Glutamatergic neuron (in vitro differentiated cells): Measurements from ENCODE around the gene STARD8. TPM values are rescaled to one million over a fixed set of nuclear protein-coding genes. Genes with fewer than 3 reads are reported as not detected.

Experiments
- DNase-seq: peaks from one replicate; pipeline ENCODE4 v3.0.0; 2022
- H3K27ac Mint-ChIP-seq: one replicate; pipeline ENCODE4 v1.8.0; 2020; ENCODE audit warnings: mild to moderate bottlenecking, mixed read lengths, inconsistent platforms; ENCODE audit not compliant: unreplicated experiment
- H3K27me3 Mint-ChIP-seq: one replicate; pipeline ENCODE4 v1.8.0; 2020; ENCODE audit warnings: mild to moderate bottlenecking, moderate library complexity, mixed read lengths, inconsistent platforms; ENCODE audit not compliant: unreplicated experiment
- H3K36me3 Mint-ChIP-seq: one replicate; pipeline ENCODE4 v1.8.0; 2020; ENCODE audit warnings: mild to moderate bottlenecking, mixed read lengths, inconsistent platforms; ENCODE audit not compliant: unreplicated experiment
- H3K4me1 Mint-ChIP-seq: one replicate; pipeline ENCODE4 v1.8.0; 2020; ENCODE audit warnings: mild to moderate bottlenecking, low read depth, mixed read lengths, inconsistent platforms; ENCODE audit not compliant: unreplicated experiment
- H3K4me3 Mint-ChIP-seq: one replicate; pipeline ENCODE4 v1.8.0; 2020; ENCODE audit warnings: mild to moderate bottlenecking, mixed read lengths, inconsistent platforms; ENCODE audit not compliant: unreplicated experiment
- H3K9me3 Mint-ChIP-seq: one replicate; pipeline ENCODE4 v1.8.0; 2020; ENCODE audit warnings: mild to moderate bottlenecking, moderate library complexity, mixed read lengths, inconsistent platforms; ENCODE audit not compliant: unreplicated experiment
- total RNA-seq: library from RNA; stranded (reverse); fragmentation: NEBNext Ultra II Directional; extraction: Animal tissue kit (Norgen Biotek cat#: 25700); gene quantifications from one replicate; pipeline ENCODE4 v1.2.1, GENCODE V29; 2021; ENCODE audit not compliant: unreplicated experiment
- TF ChIP-seq, protein P1 (sequence below): fragments of 200-600 bp; sonication (generic); IDR thresholded peaks from one replicate; pipeline ENCODE4 v1.5.0; 2021; ENCODE audit not compliant: partially characterized antibody, unreplicated experiment

Gene STARD8
- total RNA-seq, 1 donor from 2014 or later, result 1.1 TPM

DNA sequence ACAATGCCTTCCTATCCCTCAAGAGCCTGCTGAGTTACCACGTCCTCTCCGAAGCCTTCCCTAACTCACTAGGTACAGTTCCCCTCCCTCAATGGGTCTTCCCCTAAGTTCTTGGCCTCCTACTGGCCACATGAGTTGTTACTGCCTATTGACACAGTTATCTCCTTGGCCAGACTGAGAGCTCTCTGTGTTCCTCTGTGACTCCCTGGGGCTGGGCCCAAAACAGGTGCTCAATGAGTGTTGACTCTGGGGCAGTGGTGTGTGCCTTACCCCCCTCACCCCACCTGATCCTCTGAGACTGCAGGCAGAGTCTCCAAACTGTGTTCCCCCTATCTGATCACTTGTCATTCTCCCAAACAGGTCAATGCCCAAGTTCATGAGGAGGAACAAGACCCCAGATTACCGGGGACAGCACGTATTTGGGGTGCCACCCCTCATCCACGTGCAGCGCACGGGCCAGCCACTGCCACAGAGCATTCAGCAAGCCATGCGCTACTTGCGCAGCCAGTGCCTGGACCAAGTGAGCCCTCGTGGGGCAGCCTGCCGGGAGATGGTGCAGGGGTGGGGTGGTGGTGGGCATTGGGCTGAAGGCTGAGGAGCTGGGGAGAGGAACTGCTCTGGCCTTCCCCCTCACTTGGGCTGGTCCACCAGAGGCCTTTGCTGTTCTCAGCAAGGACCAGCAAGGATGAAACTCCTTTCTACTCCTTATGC is 72.6 kb downstream of the STARD8 start:
- DNase-seq, result no peak
- no peak overlapping the region for H3K4me3 Mint-ChIP-seq
- peaks cover 4% of the 10 kb centered on the region for H3K9me3 Mint-ChIP-seq

DNA sequence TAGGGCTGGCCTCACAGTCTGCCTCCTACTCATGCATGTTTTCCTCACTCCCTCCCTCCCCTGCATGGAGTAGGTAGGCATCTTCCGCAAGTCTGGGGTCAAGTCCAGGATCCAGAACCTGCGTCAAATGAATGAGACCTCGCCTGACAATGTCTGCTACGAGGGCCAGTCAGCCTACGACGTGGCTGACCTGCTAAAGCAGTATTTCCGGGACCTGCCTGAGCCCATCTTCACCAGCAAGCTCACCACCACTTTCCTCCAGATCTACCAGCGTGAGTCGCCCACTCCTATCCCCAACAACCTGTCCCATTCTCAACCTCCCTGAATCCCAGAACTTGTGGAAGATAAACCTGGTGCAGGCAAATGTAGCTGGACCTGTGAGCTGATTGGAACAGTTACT is 73.4 kb downstream of the STARD8 start:
- TF ChIP-seq, protein P1, sequence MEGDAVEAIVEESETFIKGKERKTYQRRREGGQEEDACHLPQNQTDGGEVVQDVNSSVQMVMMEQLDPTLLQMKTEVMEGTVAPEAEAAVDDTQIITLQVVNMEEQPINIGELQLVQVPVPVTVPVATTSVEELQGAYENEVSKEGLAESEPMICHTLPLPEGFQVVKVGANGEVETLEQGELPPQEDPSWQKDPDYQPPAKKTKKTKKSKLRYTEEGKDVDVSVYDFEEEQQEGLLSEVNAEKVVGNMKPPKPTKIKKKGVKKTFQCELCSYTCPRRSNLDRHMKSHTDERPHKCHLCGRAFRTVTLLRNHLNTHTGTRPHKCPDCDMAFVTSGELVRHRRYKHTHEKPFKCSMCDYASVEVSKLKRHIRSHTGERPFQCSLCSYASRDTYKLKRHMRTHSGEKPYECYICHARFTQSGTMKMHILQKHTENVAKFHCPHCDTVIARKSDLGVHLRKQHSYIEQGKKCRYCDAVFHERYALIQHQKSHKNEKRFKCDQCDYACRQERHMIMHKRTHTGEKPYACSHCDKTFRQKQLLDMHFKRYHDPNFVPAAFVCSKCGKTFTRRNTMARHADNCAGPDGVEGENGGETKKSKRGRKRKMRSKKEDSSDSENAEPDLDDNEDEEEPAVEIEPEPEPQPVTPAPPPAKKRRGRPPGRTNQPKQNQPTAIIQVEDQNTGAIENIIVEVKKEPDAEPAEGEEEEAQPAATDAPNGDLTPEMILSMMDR, result no peak
- no peak overlapping the region for H3K4me3 Mint-ChIP-seq
- H3K4me1 Mint-ChIP-seq, result no peaks in the 10 kb centered on the region
- H3K9me3 Mint-ChIP-seq, result peaks cover 4% of the 10 kb centered on the region
- DNase-seq, result no peak
- H3K36me3 Mint-ChIP-seq, result no peaks in the 10 kb centered on the region
- peaks cover 2% of the 10 kb centered on the region for H3K27me3 Mint-ChIP-seq
- no peak overlapping the region for H3K27ac Mint-ChIP-seq

More for the DNA sequence above, 72.6 kb downstream of the STARD8 start:
- Mint-ChIP-seq H3K27me3 (peaks cover 2% of the 10 kb centered on the region), H3K27ac (no peak overlapping the region), H3K36me3 (no peaks in the 10 kb centered on the region), H3K4me1 (no peaks in the 10 kb centered on the region)
- TF ChIP-seq, protein P1, result peak; percentile 18

- Mint-ChIP-seq H3K36me3 (no peaks in the 10 kb centered on the region), H3K9me3 (peaks cover 4% of the 10 kb centered on the region), H3K27ac (no peak overlapping the region), H3K4me1 (no peaks in the 10 kb centered on the region), H3K27me3 (peaks cover 2% of the 10 kb centered on the region), H3K4me3 (no peak overlapping the region)
- DNase-seq, result no peak
- TF ChIP-seq, protein P1, result no peak
Measured at GRCh38 chrX:68721546-68721945, 74.1 kb downstream of the STARD8 start.

- no peaks in the 10 kb centered on the region for H3K36me3 Mint-ChIP-seq
- H3K27ac Mint-ChIP-seq, result no peak overlapping the region
- H3K27me3 Mint-ChIP-seq, result peaks cover 2% of the 10 kb centered on the region
- DNase-seq, result no peak
- TF ChIP-seq, protein P1, result no peak
- H3K4me3 Mint-ChIP-seq, result no peak overlapping the region
- peaks cover 4% of the 10 kb centered on the region for H3K9me3 Mint-ChIP-seq
- H3K4me1 Mint-ChIP-seq, result no peaks in the 10 kb centered on the region
Measured at GRCh38 chrX:68721991-68722860, 74.8 kb downstream of the STARD8 start.
